Right ventricle myocardium superior (tissue), 1 donor: Measurements from ENCODE around the gene AGAP3. TPM values are rescaled to one million over a fixed set of nuclear protein-coding genes. Genes with fewer than 3 reads are reported as not detected.

ENCODE experiments used
- ATAC-seq: fragments of 200-7000 bp; cut with Tn5 transposase; one replicate; pipeline ENCODE4 v1.9.1; 2020; ENCODE audit warnings: mild to moderate bottlenecking; ENCODE audit not compliant: poor library complexity
- DNase-seq: peaks from one replicate; pipeline ENCODE4 v3.0.0-alpha.2; 2020
- intact Hi-C: fragments of 100-400 bp; cut with DNase I; formaldehyde crosslinking; loops from one replicate; pipeline ENCODE4 v1.11.2; 2022
- total RNA-seq: library from RNA; stranded (reverse); fragmentation: NEBNext Ultra II Directional; extraction: Animal tissue kit (Norgen Biotek cat#: 25700); gene quantifications from one replicate; pipeline ENCODE4 v1.2.1, GENCODE V29; 2021
- donor health status: DM: no; HTN: yes; CAD: no; lungs with severe emphysema.

The AGAP3 gene
- total RNA-seq, 1 donor from 2014 or later: 62.7 TPM

GRCh38 chr7:151178831-151179230, 92.6 kb downstream of the AGAP3 start:
- intact Hi-C loops: no loop called here
- ATAC-seq (no peak), DNase-seq (no peak)

- intact Hi-C loops: no loop called here
- ATAC-seq (no peak), DNase-seq (no peak)
Observed at GRCh38 chr7:151179287-151179860, 93.1 kb downstream of the AGAP3 start.

DNA sequence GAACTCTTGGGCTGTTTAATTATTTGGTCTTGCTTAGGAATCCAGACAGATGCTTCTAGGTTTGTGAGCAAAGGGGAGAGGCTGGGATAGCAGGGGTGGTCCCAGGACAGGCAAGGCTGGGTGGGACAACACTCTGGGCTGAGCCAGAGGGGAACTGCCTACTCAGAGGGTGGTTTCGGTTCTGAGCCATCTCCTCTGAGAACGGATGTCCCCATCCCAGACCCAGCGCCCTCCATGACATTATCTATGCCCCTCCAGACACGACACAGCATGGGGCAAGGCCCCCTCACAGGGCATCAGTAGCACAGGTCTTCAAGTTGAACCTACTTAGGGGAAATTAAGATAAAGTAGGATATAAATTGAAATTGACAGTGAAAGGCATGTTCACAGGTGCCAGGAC, 93.7 kb downstream of the AGAP3 start:
- ATAC-seq (no peak), DNase-seq (no peak)
- intact Hi-C loops: no loop called here

DNA sequence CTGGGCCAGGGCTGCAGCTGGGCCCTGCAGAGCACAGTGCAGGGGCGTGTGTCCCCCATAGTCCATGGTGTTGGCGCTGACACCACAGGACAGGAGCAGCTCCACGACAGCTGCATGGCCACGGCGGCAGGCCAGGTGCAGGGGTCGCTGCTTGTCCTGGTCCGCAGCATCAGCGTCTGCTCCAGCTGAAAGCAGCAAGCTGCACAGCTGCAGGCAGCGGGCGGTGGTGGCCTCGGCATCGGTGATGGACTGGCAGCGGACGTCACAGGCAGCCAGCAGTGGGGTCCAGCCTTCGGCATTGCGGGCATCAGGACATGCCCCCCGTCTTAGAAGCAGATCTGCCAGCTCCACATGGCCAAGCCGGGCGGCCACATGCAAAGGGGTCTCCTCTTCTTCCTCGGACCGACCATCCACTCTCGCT, 94.7 kb downstream of the AGAP3 start:
- intact Hi-C loops: no loop called here
- no peak for ATAC-seq
- no peak for DNase-seq

DNA sequence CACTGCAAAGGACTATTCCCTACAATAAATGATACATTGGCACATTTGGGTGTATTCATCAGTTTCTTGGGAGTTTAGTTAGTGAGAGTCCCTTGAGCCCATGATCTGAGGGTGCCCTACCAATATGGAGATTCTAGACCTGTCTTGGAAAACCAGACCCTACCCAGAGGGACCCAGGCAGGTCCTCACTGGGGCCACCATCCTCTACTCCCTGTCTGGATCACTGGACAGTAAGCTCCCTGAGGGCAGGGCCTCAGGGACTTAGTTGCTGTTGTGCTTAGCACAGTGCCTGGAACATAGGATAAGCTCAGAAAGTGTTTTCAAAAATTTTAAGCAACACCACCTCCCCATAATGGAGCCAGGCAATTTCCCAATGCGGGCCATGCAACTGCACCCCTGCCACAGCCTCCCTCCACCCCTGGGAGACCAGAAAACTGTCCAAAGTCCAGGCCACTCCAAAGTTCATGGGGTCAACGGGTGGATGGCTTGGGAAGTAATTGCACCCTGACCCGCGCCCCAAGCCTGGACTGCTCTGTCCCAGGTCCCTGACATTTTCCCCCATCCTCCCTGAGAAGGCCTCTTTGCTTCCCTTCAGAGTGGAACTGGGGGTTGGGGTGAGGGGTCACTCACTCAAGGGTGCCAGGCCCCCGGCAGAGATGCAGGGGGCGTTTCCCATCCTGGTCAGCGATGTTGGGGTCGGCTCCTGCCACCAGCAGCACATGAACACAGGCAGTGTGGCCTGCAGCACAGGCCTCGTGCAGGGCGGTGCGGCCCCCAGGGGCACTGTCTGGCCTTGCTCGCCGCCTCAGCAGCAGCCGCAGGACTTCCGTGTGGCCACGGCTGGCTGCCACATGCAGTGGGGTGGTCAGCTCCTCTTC, 99.7 kb downstream of the AGAP3 start:
- peak; percentile 38 for ATAC-seq
- intact Hi-C loops: no loop called here
- no peak for DNase-seq

GRCh38 chr7:151186640-151187408, 100.5 kb downstream of the AGAP3 start, which contains the start of gene ASB10:
ASB10 (minus strand) TSS chr7:151187250; CDS start chr7:151187130, 120 bp downstream.
- intact Hi-C loops: no loop called here
- DNase-seq: peak; percentile 65

DNA sequence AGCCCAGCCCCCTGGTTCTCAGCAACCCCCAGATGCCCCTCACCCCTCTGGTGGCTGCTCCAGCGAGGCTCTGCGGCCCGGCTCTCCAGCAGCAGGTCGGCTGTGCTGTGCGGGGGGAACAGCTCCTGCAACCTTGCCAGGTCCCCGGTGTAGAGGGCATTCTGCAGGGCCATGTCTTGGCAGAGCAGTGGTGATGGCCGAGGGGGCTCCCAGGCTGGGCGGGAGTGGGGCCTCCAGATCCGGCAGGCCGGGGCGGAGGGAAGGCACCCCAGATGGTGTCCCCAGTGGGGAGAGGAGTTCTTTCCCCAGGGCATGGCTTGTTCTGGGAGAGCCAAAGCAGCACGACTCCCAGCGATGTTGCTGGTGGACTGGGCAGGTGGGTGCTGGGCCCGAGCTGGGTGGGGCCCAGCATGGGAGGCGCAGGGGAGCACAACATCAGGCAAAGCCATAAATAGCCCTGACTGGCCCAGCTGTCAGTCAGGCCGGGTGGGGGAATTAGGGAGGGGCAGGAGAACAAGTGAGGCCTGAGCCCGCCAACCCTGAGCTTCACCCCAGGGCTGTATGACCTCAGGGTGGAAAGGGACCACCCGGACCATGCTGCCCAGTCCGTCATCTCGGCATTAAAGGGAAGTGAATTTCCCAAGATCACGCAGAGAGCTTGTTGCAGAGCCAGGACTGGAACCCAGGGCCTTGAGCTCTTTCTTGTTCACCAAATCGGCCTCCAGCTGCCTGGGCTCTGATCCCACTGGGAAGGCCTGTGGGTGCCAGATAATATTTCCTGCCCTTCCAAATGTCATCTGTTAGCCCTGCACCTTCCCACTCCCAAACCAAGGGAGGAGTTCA, 101.4 kb downstream of the AGAP3 start:
- ATAC-seq (peak; percentile 90), DNase-seq (peak; percentile 74)
- intact Hi-C loops: no loop called here

More at GRCh38 chr7:151186640-151187408, 100.5 kb downstream of the AGAP3 start, which contains the start of gene ASB10:
- ATAC-seq: peak; percentile 88

DNA sequence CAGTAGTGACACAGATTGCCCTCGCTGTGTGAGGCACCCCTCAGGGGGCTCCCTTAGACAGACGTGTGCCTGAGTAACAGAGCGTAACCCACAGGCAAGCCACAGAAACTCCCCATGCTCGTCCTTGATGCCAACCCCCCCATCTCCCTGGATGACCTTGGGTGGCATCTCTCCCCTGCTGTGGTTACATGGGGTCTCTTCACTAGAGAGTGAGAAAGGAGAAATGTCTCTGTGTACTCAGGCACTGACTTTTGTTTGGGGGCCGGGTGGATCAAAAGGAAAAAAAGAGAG, 101.9 kb downstream of the AGAP3 start:
- ATAC-seq (no peak), DNase-seq (no peak)
- intact Hi-C loops: no loop called here

- intact Hi-C loops: no loop called here
- no peak for ATAC-seq
- DNase-seq: no peak
Observed at GRCh38 chr7:151189038-151189437, 102.8 kb downstream of the AGAP3 start.

GRCh38 chr7:151191544-151191943, 105.3 kb downstream of the AGAP3 start:
- DNase-seq: no peak
- intact Hi-C loops: no loop called here

DNA sequence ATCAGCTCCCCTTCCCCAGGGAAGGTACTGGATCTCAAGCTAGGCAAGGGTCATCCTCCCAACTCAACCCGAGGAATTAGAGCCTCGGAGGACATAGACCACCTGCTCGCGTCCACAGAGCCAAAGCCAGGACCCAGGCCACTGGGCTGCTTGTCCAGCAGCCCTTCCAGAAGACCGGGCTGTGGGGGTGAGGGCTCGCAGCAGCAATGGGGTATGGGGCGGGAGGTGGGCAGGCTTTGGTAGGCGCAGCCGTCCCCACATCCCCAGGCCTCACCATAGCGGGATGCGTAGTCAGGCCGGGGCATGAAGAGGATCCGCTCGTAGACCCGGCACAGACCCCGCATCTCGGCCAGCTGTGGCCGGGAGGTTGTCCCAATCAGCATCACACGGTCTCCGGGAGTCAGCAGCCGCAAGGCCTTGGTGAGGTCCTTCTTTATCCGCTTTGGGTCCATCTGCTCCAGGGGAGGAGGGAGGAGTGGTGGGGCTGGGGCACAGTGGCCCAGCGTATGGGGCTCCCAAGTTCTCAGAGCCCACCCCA, 105.8 kb downstream of the AGAP3 start:
- intact Hi-C loops: no loop called here
- DNase-seq (no peak), ATAC-seq (no peak)

More at GRCh38 chr7:151191544-151191943, 105.3 kb downstream of the AGAP3 start:
- no peak for ATAC-seq

- ATAC-seq: no peak
- no peak for DNase-seq
- intact Hi-C loops: no loop called here
Observed at GRCh38 chr7:151193203-151193978, 107.1 kb downstream of the AGAP3 start.

Other genes starting within 250 kb of the AGAP3 start
- gene AOC1, start 234.0 kb upstream of the AGAP3 start, total RNA-seq: not detected
- gene KCNH2, start 108.2 kb upstream of the AGAP3 start, total RNA-seq: 88.9 TPM
- 10.0 TPM for gene NOS3, start 95.5 kb upstream of the AGAP3 start, total RNA-seq
- gene ATG9B, start 62.0 kb upstream of the AGAP3 start, total RNA-seq: not detected
- 24.6 TPM for gene ABCB8, start 58.0 kb upstream of the AGAP3 start, total RNA-seq
- 6.5 TPM for gene ASIC3, start 37.9 kb upstream of the AGAP3 start, total RNA-seq
- 6.3 TPM for gene CDK5, start 28.6 kb upstream of the AGAP3 start, total RNA-seq
- 49.7 TPM for gene SLC4A2, start 26.9 kb upstream of the AGAP3 start, total RNA-seq
- gene FASTK, start 5.7 kb upstream of the AGAP3 start, total RNA-seq: 81.1 TPM
- 33.9 TPM for gene TMUB1, start 3.0 kb upstream of the AGAP3 start, total RNA-seq
- gene GBX1, start 81.2 kb downstream of the AGAP3 start, total RNA-seq: 2.7 TPM
- gene ASB10, start 100.8 kb downstream of the AGAP3 start, total RNA-seq: 42.6 TPM
- not detected for gene H2BK1, start 124.0 kb downstream of the AGAP3 start, total RNA-seq
- 23.9 TPM for gene ABCF2, start 140.7 kb downstream of the AGAP3 start, total RNA-seq
- gene CHPF2, start 146.0 kb downstream of the AGAP3 start, total RNA-seq: 10.5 TPM
- 131 TPM for gene SMARCD3, start 162.2 kb downstream of the AGAP3 start, total RNA-seq